ENCODE measurements around the gene SCAMP2.
A peak's percentile ranks its signal among the peaks of the same experiment; 100 is the strongest.

SCAMP2 gene

DNA sequence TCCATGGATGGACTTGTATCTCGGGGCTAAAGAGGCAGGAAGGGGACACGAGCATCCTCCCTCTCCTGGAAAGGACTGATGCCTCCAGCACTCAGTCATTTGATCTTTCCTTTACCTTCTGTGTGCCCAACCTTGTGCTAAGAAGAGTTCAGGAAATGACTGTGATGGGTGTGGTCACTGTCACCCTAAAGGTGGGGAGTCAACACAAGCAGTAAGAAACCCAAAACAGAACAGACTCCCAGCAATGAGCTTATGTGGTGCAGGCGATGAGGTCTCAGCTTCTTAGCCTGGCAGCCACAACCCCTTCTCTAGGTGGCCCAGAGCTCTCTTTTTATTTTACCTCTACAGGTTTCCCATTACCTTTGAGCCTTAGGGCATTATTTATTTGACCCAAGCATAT, 20.5 kb upstream of the SCAMP2 start:
- H3K4me2 ChIP-seq (ENCODE audit: low read length), result peak overlapping the region; percentile 98

GRCh38 chr15:74892931-74893330, 19.8 kb upstream of the SCAMP2 start:
- H3K27ac ChIP-seq (ENCODE audit: low read length), result peak overlapping the region; percentile 92
- no peaks in the 10 kb centered on the region for H3K9me3 ChIP-seq (ENCODE audit: insufficient read depth, low read length)
- H3K27me3 ChIP-seq (ENCODE audit: low read depth, low read length), result no peaks in the 10 kb centered on the region
- peak overlapping the region; percentile 32 for H3K4me3 ChIP-seq (ENCODE audit: low read length)
- H2AFZ ChIP-seq (ENCODE audit: low read depth, low read length), result no peak overlapping the region
- peak overlapping the region; percentile 80 for H3K9ac ChIP-seq (ENCODE audit: low read length)
- peaks cover 38% of the 10 kb centered on the region for H3K79me2 ChIP-seq (ENCODE audit: low read length)
- peaks cover 41% of the 10 kb centered on the region for H3K4me1 ChIP-seq (ENCODE audit: low read length)
- peak overlapping the region; percentile 98 for H3K4me2 ChIP-seq (ENCODE audit: low read length)
- peaks cover 55% of the 10 kb centered on the region for H3K36me3 ChIP-seq (replicated peaks; ENCODE audit: low read depth, low read length)
- no peak for TF ChIP-seq CTCF (IDR thresholded peaks at IDR 0.05; ENCODE audit: low read depth, low read length)
- TF ChIP-seq EZH2phosphoT487 (IDR thresholded peaks at IDR 0.05; ENCODE audit: low read depth), result no peak
- no peaks in the 10 kb centered on the region for H4K20me1 ChIP-seq (ENCODE audit: insufficient read depth, low read length)

More for the DNA sequence above, 20.5 kb upstream of the SCAMP2 start:
- Histone ChIP-seq H3K27ac (ENCODE audit: low read length) (peak overlapping the region; percentile 92), H3K4me3 (ENCODE audit: low read length) (no peak overlapping the region), H2AFZ (ENCODE audit: low read depth, low read length) (no peak overlapping the region), H3K27me3 (ENCODE audit: low read depth, low read length) (no peaks in the 10 kb centered on the region), H3K9ac (ENCODE audit: low read length) (peak overlapping the region; percentile 80; the same call in 1 of the 2 replicates), H3K36me3 (replicated peaks; ENCODE audit: low read depth, low read length) (peaks cover 59% of the 10 kb centered on the region), H3K9me3 (ENCODE audit: insufficient read depth, low read length) (no peaks in the 10 kb centered on the region), H4K20me1 (ENCODE audit: insufficient read depth, low read length) (no peaks in the 10 kb centered on the region), H3K4me1 (ENCODE audit: low read length) (peaks cover 41% of the 10 kb centered on the region), H3K79me2 (ENCODE audit: low read length) (peaks cover 38% of the 10 kb centered on the region)
- TF ChIP-seq CTCF (IDR thresholded peaks at IDR 0.05; ENCODE audit: low read depth, low read length), result no peak
- no peak for TF ChIP-seq EZH2phosphoT487 (IDR thresholded peaks at IDR 0.05; ENCODE audit: low read depth)

GRCh38 chr15:74892313-74892712, 19.1 kb upstream of the SCAMP2 start:
- peaks cover 41% of the 10 kb centered on the region for H3K4me1 ChIP-seq (ENCODE audit: low read length)
- TF ChIP-seq EZH2phosphoT487 (IDR thresholded peaks at IDR 0.05; ENCODE audit: low read depth) (no peak), CTCF (IDR thresholded peaks at IDR 0.05; ENCODE audit: low read depth, low read length) (peak; percentile 32)
- no peaks in the 10 kb centered on the region for H3K9me3 ChIP-seq (ENCODE audit: insufficient read depth, low read length)
- no peak overlapping the region for H2AFZ ChIP-seq (ENCODE audit: low read depth, low read length)
- no peaks in the 10 kb centered on the region for H3K27me3 ChIP-seq (ENCODE audit: low read depth, low read length)
- H3K27ac ChIP-seq (ENCODE audit: low read length), result peak overlapping the region; percentile 92
- H3K4me3 ChIP-seq (ENCODE audit: low read length), result peak overlapping the region; percentile 85
- H4K20me1 ChIP-seq (ENCODE audit: insufficient read depth, low read length), result no peaks in the 10 kb centered on the region
- H3K4me2 ChIP-seq (ENCODE audit: low read length), result peak overlapping the region; percentile 98
- H3K79me2 ChIP-seq (ENCODE audit: low read length), result peaks cover 38% of the 10 kb centered on the region
- H3K9ac ChIP-seq (ENCODE audit: low read length), result peak overlapping the region; percentile 93
- H3K36me3 ChIP-seq (replicated peaks; ENCODE audit: low read depth, low read length), result peaks cover 48% of the 10 kb centered on the region

DNA sequence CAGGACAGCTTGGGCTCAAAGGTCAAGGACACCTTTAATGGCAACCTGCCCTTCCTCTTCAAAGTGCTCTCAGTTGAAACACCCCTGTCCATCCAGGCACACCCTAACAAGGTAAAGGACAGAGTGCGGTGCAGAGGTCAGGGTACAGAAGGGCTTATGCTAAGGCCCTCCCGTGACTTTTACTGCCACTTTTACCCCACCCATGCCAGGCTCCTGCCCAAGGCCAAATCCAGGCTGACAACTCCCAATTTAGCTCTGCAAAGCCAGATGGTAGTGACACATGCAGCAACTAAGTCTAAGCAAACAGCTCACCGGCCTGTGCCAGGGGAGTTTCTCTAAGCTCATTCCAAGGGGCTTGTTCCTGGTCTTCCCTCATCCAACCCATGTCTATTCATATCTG, 18.3 kb upstream of the SCAMP2 start:
- Histone ChIP-seq H3K27ac (ENCODE audit: low read length) (peak overlapping the region; percentile 92), H4K20me1 (ENCODE audit: insufficient read depth, low read length) (no peaks in the 10 kb centered on the region), H3K4me3 (ENCODE audit: low read length) (peak overlapping the region; percentile 85), H2AFZ (ENCODE audit: low read depth, low read length) (no peak overlapping the region), H3K36me3 (replicated peaks; ENCODE audit: low read depth, low read length) (peaks cover 40% of the 10 kb centered on the region), H3K27me3 (ENCODE audit: low read depth, low read length) (no peaks in the 10 kb centered on the region), H3K4me2 (ENCODE audit: low read length) (peak overlapping the region; percentile 98), H3K4me1 (ENCODE audit: low read length) (peaks cover 42% of the 10 kb centered on the region), H3K9ac (ENCODE audit: low read length) (peak overlapping the region; percentile 93; the same call in 1 of the 2 replicates), H3K79me2 (ENCODE audit: low read length) (peaks cover 38% of the 10 kb centered on the region), H3K9me3 (ENCODE audit: insufficient read depth, low read length) (no peaks in the 10 kb centered on the region)
- TF ChIP-seq EZH2phosphoT487 (IDR thresholded peaks at IDR 0.05; ENCODE audit: low read depth), result no peak
- TF ChIP-seq CTCF (IDR thresholded peaks at IDR 0.05; ENCODE audit: low read depth, low read length), result no peak
